HG02973 (cell line): ENCODE measurements around the gene KPNA2.
"Not testable (repeated sequence)": the region's sequence is repeated elsewhere in the genome, so short reads cannot be mapped to it uniquely, and the experiment has no call there.

Source experiments
- ATAC-seq: cut with Tn5 transposase; IDR thresholded peaks from one replicate; pipeline ENCODE4 v1.9.1; 2021; ENCODE audit warnings: moderate library complexity; ENCODE audit not compliant: unreplicated experiment

KPNA2 gene

GRCh38 chr17:68019675-68020408 is 15.7 kb upstream of the KPNA2 start:
- peak; percentile 86 for ATAC-seq

GRCh38 chr17:68020409-68020756 is 15.2 kb upstream of the KPNA2 start:
- ATAC-seq: peak; percentile 13

- not testable (repeated sequence) for ATAC-seq
Observed at GRCh38 chr17:68020791-68021190, 14.7 kb upstream of the KPNA2 start.

- ATAC-seq: no peak
Observed at GRCh38 chr17:68021963-68022362, 13.6 kb upstream of the KPNA2 start.

- not testable (repeated sequence) for ATAC-seq
Observed at GRCh38 chr17:68022547-68022946, 13.0 kb upstream of the KPNA2 start.

GRCh38 chr17:68029512-68030215 is 5.9 kb upstream of the KPNA2 start:
- no peak for ATAC-seq

DNA sequence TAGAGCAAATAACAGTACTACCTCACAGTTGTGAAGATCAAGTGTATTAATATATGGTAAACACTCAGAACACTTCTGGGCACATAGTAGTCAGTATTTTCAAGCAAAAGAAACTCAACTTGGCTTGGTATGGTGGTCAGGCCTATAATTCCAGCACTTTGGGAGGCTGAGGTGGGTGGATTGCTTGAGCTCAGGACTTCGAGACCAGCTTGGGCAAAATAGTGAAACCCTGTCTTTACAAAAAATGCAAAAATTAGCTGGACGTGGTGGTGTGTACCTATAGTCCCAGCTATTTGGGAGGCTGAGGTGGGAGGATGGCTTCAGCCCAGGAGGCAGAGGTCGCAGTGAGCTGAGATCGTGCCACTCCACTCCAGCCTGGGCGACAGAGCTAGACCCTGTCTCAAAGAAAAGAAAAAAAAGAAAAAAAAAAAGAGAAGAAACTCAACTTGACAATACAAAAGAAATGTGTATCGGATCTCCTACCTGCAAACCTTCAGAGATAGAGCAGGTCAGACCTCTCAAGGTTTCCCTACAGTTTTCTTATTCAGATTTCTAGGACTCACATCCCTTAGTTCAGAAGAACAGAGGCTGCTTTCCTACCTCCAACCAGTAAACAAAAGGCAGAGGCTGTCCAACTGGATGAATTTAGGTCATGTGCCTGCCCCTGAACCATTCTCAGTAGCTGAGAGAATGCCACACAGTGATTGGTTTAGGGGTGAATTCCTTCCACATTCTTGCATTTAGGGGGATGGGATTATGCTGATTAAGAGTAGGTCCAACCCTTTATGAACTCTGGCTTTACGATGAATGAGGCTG is 1.7 kb upstream of the KPNA2 start:
- ATAC-seq: no peak

DNA sequence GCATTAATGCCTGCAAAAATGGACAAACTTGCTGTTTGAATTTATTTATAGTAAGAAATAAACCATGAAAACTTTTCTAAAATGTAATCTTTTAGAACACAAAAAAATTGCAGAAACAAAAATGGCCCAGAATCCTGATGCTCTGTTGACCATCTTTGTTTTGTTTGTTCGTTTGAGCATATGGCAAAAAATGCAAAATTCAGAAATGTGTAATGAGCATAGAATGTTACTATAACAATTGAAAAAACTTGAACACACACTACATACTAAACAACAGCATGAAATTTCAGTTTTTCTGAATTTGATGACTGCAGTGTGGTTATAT is 1.1 kb upstream of the KPNA2 start:
- ATAC-seq: no peak

DNA sequence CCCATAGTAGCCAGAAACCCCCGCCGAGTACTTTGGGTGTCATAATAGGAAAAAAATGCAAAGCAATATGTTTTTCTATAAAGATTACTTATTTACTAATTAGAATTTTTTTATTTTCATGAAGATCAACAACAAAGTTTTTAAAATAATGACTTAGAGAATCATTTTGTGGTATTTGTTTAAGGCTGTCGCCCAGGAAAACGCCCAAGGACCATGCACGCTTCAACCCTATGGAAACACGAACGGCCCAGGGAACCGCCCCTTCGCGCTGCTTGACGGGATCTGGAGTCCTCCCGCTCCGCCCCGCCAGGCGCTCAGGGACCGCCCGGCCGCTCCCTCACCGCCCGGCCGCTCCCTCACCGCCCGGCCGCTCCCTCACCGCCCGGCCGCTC is 408 bp upstream of the KPNA2 start:
- ATAC-seq: peak; percentile 94

- no peak for ATAC-seq
Observed at GRCh38 chr17:68036304-68037147, 991 bp downstream of the KPNA2 start.

DNA sequence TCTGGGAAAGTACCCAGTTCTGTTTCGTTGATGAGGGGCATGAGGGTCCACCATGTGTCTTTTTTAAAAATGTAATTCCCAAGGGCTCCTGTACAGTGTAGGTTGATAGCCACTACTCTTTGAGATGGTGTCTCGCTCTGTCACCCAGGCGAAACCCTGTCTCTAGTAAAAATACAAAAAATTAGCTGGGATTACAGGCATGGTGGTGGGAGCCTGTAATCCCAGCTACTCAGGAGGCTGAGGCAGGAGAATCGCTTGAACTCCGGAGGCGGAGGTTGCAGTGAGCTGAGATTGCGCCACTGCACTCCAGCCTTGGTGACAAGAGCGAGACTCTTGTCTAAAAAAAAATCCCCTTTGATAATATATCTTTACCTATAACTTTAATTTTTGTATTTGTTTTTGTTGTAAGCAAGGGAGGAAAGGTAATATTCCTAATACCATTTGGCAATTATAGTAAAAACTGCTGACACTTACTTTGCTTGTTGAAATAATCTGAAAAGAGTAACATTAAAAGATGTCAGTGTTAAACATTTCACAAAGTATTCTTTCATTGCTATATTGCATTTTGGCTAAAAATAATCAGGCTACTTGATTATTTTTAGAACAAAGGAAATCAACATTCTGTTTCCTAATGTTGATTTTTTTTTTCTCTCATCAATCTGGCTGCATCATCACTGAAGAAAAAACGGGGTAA is 11.8 kb downstream of the KPNA2 start:
- no peak for ATAC-seq

DNA sequence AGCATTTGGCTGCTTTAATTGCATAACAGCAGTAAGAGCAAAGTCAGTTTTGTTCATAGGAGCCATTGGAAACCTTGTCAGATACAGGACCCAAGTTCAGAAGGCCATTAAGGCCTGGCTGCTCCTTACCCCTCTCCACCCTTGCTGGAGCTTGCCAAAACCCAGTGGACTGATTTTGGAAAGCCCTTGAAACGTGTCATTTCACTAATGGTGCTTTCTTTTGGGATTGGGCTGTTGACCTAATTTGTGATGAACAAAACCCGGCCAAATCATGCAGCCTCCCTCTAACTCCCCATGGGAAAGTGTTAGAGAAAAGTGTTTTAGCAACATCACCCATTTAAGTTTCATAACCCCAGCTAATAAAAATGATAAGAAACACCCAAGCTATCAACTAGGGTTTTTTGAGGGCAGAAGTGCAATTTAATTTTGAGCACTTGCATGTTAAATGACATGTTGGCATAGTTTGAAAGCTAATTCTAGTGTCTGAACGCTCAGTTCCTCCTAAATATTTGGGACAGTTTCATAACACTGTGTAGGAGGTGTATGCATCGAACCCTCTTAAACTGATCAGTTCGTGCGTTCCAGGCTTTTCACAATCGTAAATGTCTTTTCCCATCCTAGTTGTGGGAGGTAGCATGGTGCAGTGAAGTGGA is 12.5 kb downstream of the KPNA2 start:
- not testable (repeated sequence) for ATAC-seq

- ATAC-seq: no peak
Observed at GRCh38 chr17:68048996-68049395, 13.5 kb downstream of the KPNA2 start.

GRCh38 chr17:68049812-68050437 is 14.4 kb downstream of the KPNA2 start:
- not testable (repeated sequence) for ATAC-seq

DNA sequence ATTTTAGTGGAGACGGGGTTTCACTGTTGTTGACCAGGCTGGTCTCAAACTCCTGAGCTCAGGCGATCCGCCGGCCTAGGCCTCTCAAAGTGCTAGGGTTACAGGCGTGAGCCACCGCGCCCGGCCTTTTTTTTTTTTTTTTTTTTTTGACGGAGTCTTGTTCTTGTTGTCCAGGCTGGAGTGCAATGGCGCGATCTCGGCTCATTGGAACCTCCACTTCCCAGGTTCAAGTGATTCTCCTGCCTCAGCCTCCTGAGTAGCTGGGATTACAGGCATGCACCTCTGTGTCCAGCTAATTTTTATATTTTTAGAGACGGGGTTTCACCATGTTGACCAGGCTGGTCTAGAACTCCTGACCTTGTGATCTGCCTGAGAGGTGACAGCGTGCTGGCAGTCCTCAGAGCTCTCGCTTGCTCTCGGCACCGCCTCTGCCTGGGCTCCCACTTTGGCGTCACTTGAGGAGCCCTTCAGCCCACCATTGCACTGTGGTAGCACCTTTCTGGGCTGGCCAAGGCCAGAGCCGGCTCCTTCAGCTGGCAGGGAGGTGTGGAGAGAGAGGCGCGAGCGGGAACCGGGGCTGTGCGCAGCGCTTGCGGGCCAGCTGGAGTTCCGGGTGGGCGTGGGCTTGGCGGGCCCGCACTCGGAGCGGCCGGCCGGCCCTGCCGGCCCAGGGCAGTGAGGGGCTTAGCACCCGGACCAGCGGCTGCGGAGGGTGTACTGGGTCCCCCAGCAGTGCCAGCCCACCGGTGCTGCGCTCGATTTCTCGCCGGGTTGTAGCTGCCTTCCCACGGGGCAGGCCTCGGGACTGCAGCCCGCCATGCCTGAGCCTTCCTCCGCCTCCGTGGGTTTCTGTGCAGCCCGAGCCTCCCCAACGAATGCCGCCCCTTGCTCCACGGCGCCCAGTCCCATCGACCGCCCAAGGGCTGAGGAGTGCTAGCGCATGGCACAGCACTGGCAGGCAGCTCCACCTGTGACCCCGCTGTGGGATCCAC is 16.1 kb downstream of the KPNA2 start:
- not testable (repeated sequence) for ATAC-seq

- ATAC-seq: no peak
Observed at GRCh38 chr17:68052810-68053209, 17.3 kb downstream of the KPNA2 start.

- ATAC-seq: no peak
Observed at GRCh38 chr17:68053231-68054013, 17.9 kb downstream of the KPNA2 start.
